Measurements from ENCODE around the gene UBL7.
A peak's percentile ranks its signal among the peaks of the same experiment; 100 is the strongest.

Gene UBL7

GRCh38 chr15:74432271-74432967 is 28.5 kb downstream of the UBL7 start:
- H3K27me3 ChIP-seq (ENCODE audit: control insufficient read depth, insufficient read depth, low read length): peaks cover 23% of the 10 kb centered on the region
- H3K4me1 ChIP-seq (ENCODE audit: control insufficient read depth, insufficient read depth, low read length): peaks cover 5% of the 10 kb centered on the region
- peak overlapping the region; percentile 37 for H3K4me3 ChIP-seq (ENCODE audit: low read length)
- no peak overlapping the region for H3K9ac ChIP-seq (ENCODE audit: low read length)
- no peaks in the 10 kb centered on the region for H3K36me3 ChIP-seq (ENCODE audit: control insufficient read depth, insufficient read depth, low read length)
- H3K27ac ChIP-seq (ENCODE audit: low read depth, low read length): no peak overlapping the region

GRCh38 chr15:74431645-74432044 is 29.3 kb downstream of the UBL7 start:
- Histone ChIP-seq H3K4me1 (ENCODE audit: control insufficient read depth, insufficient read depth, low read length) (peaks cover 5% of the 10 kb centered on the region), H3K36me3 (ENCODE audit: control insufficient read depth, insufficient read depth, low read length) (no peaks in the 10 kb centered on the region), H3K4me3 (ENCODE audit: low read length) (no peak overlapping the region), H3K27ac (ENCODE audit: low read depth, low read length) (no peak overlapping the region), H3K9ac (ENCODE audit: low read length) (no peak overlapping the region), H3K27me3 (ENCODE audit: control insufficient read depth, insufficient read depth, low read length) (peaks cover 23% of the 10 kb centered on the region)

- H3K9ac ChIP-seq (ENCODE audit: low read length): no peak overlapping the region
- H3K27ac ChIP-seq (ENCODE audit: low read depth, low read length): no peak overlapping the region
- H3K27me3 ChIP-seq (ENCODE audit: control insufficient read depth, insufficient read depth, low read length): peaks cover 23% of the 10 kb centered on the region
- peaks cover 5% of the 10 kb centered on the region for H3K4me1 ChIP-seq (ENCODE audit: control insufficient read depth, insufficient read depth, low read length)
- H3K36me3 ChIP-seq (ENCODE audit: control insufficient read depth, insufficient read depth, low read length): no peaks in the 10 kb centered on the region
- H3K4me3 ChIP-seq (ENCODE audit: low read length): no peak overlapping the region
These were observed 29.8 kb downstream of the UBL7 start for GRCh38 chr15:74431116-74431515.

GRCh38 chr15:74430510-74430951 is 30.4 kb downstream of the UBL7 start:
- peaks cover 23% of the 10 kb centered on the region for H3K27me3 ChIP-seq (ENCODE audit: control insufficient read depth, insufficient read depth, low read length)
- H3K9ac ChIP-seq (ENCODE audit: low read length): no peak overlapping the region
- H3K4me3 ChIP-seq (ENCODE audit: low read length): no peak overlapping the region
- H3K4me1 ChIP-seq (ENCODE audit: control insufficient read depth, insufficient read depth, low read length): peaks cover 5% of the 10 kb centered on the region
- no peaks in the 10 kb centered on the region for H3K36me3 ChIP-seq (ENCODE audit: control insufficient read depth, insufficient read depth, low read length)
- H3K27ac ChIP-seq (ENCODE audit: low read depth, low read length): no peak overlapping the region

- Histone ChIP-seq H3K4me3 (ENCODE audit: low read length) (no peak overlapping the region), H3K4me1 (ENCODE audit: control insufficient read depth, insufficient read depth, low read length) (peaks cover 5% of the 10 kb centered on the region), H3K27ac (ENCODE audit: low read depth, low read length) (no peak overlapping the region)
These were observed 31.1 kb downstream of the UBL7 start for GRCh38 chr15:74429781-74430400.

GRCh38 chr15:74428970-74429780 is 31.8 kb downstream of the UBL7 start:
- Histone ChIP-seq H3K9ac (ENCODE audit: low read length) (no peak overlapping the region), H3K27ac (ENCODE audit: low read depth, low read length) (no peak overlapping the region), H3K4me1 (ENCODE audit: control insufficient read depth, insufficient read depth, low read length) (peaks cover 2% of the 10 kb centered on the region), H3K27me3 (ENCODE audit: control insufficient read depth, insufficient read depth, low read length) (peaks cover 23% of the 10 kb centered on the region), H3K36me3 (ENCODE audit: control insufficient read depth, insufficient read depth, low read length) (no peaks in the 10 kb centered on the region), H3K4me3 (ENCODE audit: low read length) (no peak overlapping the region)

More at GRCh38 chr15:74429781-74430400, 31.1 kb downstream of the UBL7 start:
- no peaks in the 10 kb centered on the region for H3K36me3 ChIP-seq (ENCODE audit: control insufficient read depth, insufficient read depth, low read length)
- H3K9ac ChIP-seq (ENCODE audit: low read length): no peak overlapping the region
- H3K27me3 ChIP-seq (ENCODE audit: control insufficient read depth, insufficient read depth, low read length): peaks cover 23% of the 10 kb centered on the region

- Histone ChIP-seq H3K36me3 (ENCODE audit: control insufficient read depth, insufficient read depth, low read length) (no peaks in the 10 kb centered on the region), H3K4me1 (ENCODE audit: control insufficient read depth, insufficient read depth, low read length) (no peaks in the 10 kb centered on the region), H3K9ac (ENCODE audit: low read length) (no peak overlapping the region), H3K27me3 (ENCODE audit: control insufficient read depth, insufficient read depth, low read length) (peaks cover 23% of the 10 kb centered on the region), H3K27ac (ENCODE audit: low read depth, low read length) (no peak overlapping the region), H3K4me3 (ENCODE audit: low read length) (no peak overlapping the region)
These were observed 32.5 kb downstream of the UBL7 start for GRCh38 chr15:74428442-74428787.

- no peak overlapping the region for H3K9ac ChIP-seq (ENCODE audit: low read length)
- H3K4me3 ChIP-seq (ENCODE audit: low read length): no peak overlapping the region
- no peak overlapping the region for H3K27ac ChIP-seq (ENCODE audit: low read depth, low read length)
- H3K36me3 ChIP-seq (ENCODE audit: control insufficient read depth, insufficient read depth, low read length): no peaks in the 10 kb centered on the region
- H3K27me3 ChIP-seq (ENCODE audit: control insufficient read depth, insufficient read depth, low read length): peaks cover 23% of the 10 kb centered on the region
- no peaks in the 10 kb centered on the region for H3K4me1 ChIP-seq (ENCODE audit: control insufficient read depth, insufficient read depth, low read length)
These were observed 33.1 kb downstream of the UBL7 start for GRCh38 chr15:74427607-74428441.

- Histone ChIP-seq H3K27ac (ENCODE audit: low read depth, low read length) (no peak overlapping the region), H3K4me1 (ENCODE audit: control insufficient read depth, insufficient read depth, low read length) (no peaks in the 10 kb centered on the region), H3K4me3 (ENCODE audit: low read length) (no peak overlapping the region), H3K27me3 (ENCODE audit: control insufficient read depth, insufficient read depth, low read length) (peaks cover 12% of the 10 kb centered on the region), H3K36me3 (ENCODE audit: control insufficient read depth, insufficient read depth, low read length) (no peaks in the 10 kb centered on the region), H3K9ac (ENCODE audit: low read length) (no peak overlapping the region)
These were observed 34.3 kb downstream of the UBL7 start for GRCh38 chr15:74426404-74427281.

GRCh38 chr15:74425630-74426029 is 35.3 kb downstream of the UBL7 start:
- Histone ChIP-seq H3K4me3 (ENCODE audit: low read length) (no peak overlapping the region), H3K9ac (ENCODE audit: low read length) (no peak overlapping the region), H3K36me3 (ENCODE audit: control insufficient read depth, insufficient read depth, low read length) (no peaks in the 10 kb centered on the region), H3K4me1 (ENCODE audit: control insufficient read depth, insufficient read depth, low read length) (no peaks in the 10 kb centered on the region), H3K27me3 (ENCODE audit: control insufficient read depth, insufficient read depth, low read length) (peaks cover 9% of the 10 kb centered on the region), H3K27ac (ENCODE audit: low read depth, low read length) (no peak overlapping the region)

- Histone ChIP-seq H3K4me3 (ENCODE audit: low read length) (no peak overlapping the region), H3K9ac (ENCODE audit: low read length) (no peak overlapping the region), H3K36me3 (ENCODE audit: control insufficient read depth, insufficient read depth, low read length) (no peaks in the 10 kb centered on the region), H3K4me1 (ENCODE audit: control insufficient read depth, insufficient read depth, low read length) (no peaks in the 10 kb centered on the region), H3K27ac (ENCODE audit: low read depth, low read length) (no peak overlapping the region), H3K27me3 (ENCODE audit: control insufficient read depth, insufficient read depth, low read length) (peaks cover 9% of the 10 kb centered on the region)
These were observed 35.9 kb downstream of the UBL7 start for GRCh38 chr15:74424901-74425528.
